GM12878 (cell line): ENCODE results near the gene CREB5. TPM values are rescaled to one million over a fixed set of nuclear protein-coding genes. Genes with fewer than 3 reads are reported as not detected.

Source experiments
- ATAC-seq: fragments of 200-7000 bp; cut with Tn5 transposase; 3 replicates; pipeline ENCODE4 v1.9.1; 2020; ENCODE audit warnings: mild to moderate bottlenecking, moderate library complexity
- BruUV-seq: library from RNA; stranded (reverse); fragments of 400-500 nt; replicated peaks from 2 replicates; lab custom pipeline; 2021; lab: Mats Ljungman, UMichigan
- CTCF ChIA-PET: fragments of 300-600 bp; sonication (Branson Sonifier 250); formaldehyde crosslinking; extraction: SDS; loops from one replicate; lab custom pipeline; 2021; ENCODE audit warnings: inconsistent platforms; lab: Yijun Ruan, JAX
- POLR2A ChIA-PET: fragments of 350-600 bp; formaldehyde crosslinking; extraction: SDS; loops from one replicate; lab custom pipeline; 2021; ENCODE audit warnings: inconsistent platforms; lab: Charles Lee
- RAD21 ChIA-PET: fragments of 300-600 bp; sonication (Branson Sonifier 250); formaldehyde crosslinking; loops from one replicate; lab custom pipeline; 2023; ENCODE audit warnings: antibody characterized with exemption; ENCODE audit not compliant: unreplicated experiment; lab: Charles Lee
- SMC1A ChIA-PET: fragments of 300-600 bp; sonication (Branson Sonifier 250); formaldehyde crosslinking; loops from one replicate; lab custom pipeline; 2023; ENCODE audit not compliant: unreplicated experiment, uncharacterized antibody; lab: Charles Lee
- DNase-seq: peaks from one replicate; pipeline ENCODE4 v3.0.0-alpha.2; 2011; ENCODE audit warnings: low read depth, low spot score
- FAIRE-seq: peaks from 3 replicates; lab custom pipeline; 2011; peaks lifted over from hg19 to GRCh38; lab: Jason Lieb, UNC
- H2AFZ ChIP-seq: 2 replicates; pipeline ENCODE4 v1.6.0; 2011; ENCODE audit warnings: low read depth, low read length, control low read depth; ENCODE audit not compliant: control insufficient read depth
- H3K27ac ChIP-seq: 2 replicates; pipeline ENCODE4 v1.5.1; 2011; ENCODE audit warnings: control low read depth; ENCODE audit not compliant: control insufficient read depth, insufficient read depth
- H3K27me3 ChIP-seq, 2 experiments: replicated peaks in 1 of 2; 2 replicates each; pipeline versions ENCODE4 v1.6.0 to v1.6.1; 2011; ENCODE audit warnings: low read length in 1 of 2; ENCODE audit not compliant: control insufficient read depth in 2 of 2, insufficient read depth in 2 of 2
- H3K36me3 ChIP-seq, 2 experiments: 2 replicates each; pipeline ENCODE4 v1.5.1; 2011; ENCODE audit warnings: low read length in 1 of 2; ENCODE audit not compliant: control insufficient read depth in 2 of 2, insufficient read depth in 2 of 2
- H3K4me1 ChIP-seq: 2 replicates; pipeline ENCODE4 v1.6.1; 2011; ENCODE audit warnings: mild to moderate bottlenecking, low read length, moderate library complexity, mixed read lengths; ENCODE audit not compliant: control insufficient read depth, insufficient read depth
- H3K4me2 ChIP-seq: 2 replicates; pipeline ENCODE4 v1.6.0; 2011; ENCODE audit warnings: control low read depth; ENCODE audit not compliant: control insufficient read depth, insufficient read depth
- H3K4me3 ChIP-seq: fragments of 200-600 bp; sonication (generic); 2 replicates; pipeline ENCODE4 v1.5.1; 2016
- H3K79me2 ChIP-seq: 2 replicates; pipeline ENCODE4 v1.6.0; 2011; ENCODE audit warnings: low read length; ENCODE audit not compliant: control insufficient read depth, insufficient read depth
- H3K9ac ChIP-seq: 2 replicates; pipeline ENCODE4 v1.8.0; 2011; ENCODE audit warnings: low read length, control low read depth, mixed read lengths; ENCODE audit not compliant: control insufficient read depth, insufficient read depth
- H3K9me3 ChIP-seq: replicated peaks from 3 replicates; pipeline ENCODE4 v1.5.1; 2011; ENCODE audit warnings: mild to moderate bottlenecking, low read length; ENCODE audit not compliant: control insufficient read depth, insufficient read depth
- H4K20me1 ChIP-seq: 2 replicates; pipeline ENCODE4 v1.6.0; 2011; ENCODE audit not compliant: control insufficient read depth, insufficient read depth
- KAT2A ChIP-seq: conservative IDR thresholded peaks from 2 replicates; pipeline ENCODE4 v1.6.1; 2011; ENCODE audit warnings: low read depth, low read length; ENCODE audit not compliant: control insufficient read depth
- NFIC ChIP-seq: IDR thresholded peaks from 2 replicates; pipeline ENCODE4 v1.6.1; 2012; ENCODE audit warnings: low read depth, mild to moderate bottlenecking, inconsistent platforms, low read length, moderate library complexity
- POLR2AphosphoS5 ChIP-seq: IDR thresholded peaks from 2 replicates; pipeline ENCODE4 v1.6.1; 2011; ENCODE audit warnings: mild to moderate bottlenecking, low read length, inconsistent platforms
- RFX5 ChIP-seq: IDR thresholded peaks from 2 replicates; pipeline ENCODE4 v1.6.1; 2011; ENCODE audit warnings: low read depth, low read length, improper control_type of control experiment
- ZNF592 ChIP-seq: fragments of 450-650 bp; IDR thresholded peaks from 2 replicates; pipeline ENCODE4 v1.6.1; 2017; ENCODE audit warnings: mild to moderate bottlenecking, moderate library complexity
- WGBS: methylation state at CpG from one replicate; pipeline ENCODE4 v1.1.6; 2016; ENCODE audit warnings: low lambda C conversion rate; ENCODE audit not compliant: insufficient replicate concordance, insufficient coverage; ENCODE audit errors: missing lambda C conversion rate; 5-methylcytosine and 5-hydroxymethylcytosine counted together
- in situ Hi-C: fragments of 300-500 bp; cut with MboI; formaldehyde crosslinking; loops from 9 replicates; pipeline ENCODE4 v1.14.3; 2018; ENCODE audit warnings: mixed read lengths
- intact Hi-C: fragments of 100-400 bp; cut with micrococcal nuclease; formaldehyde crosslinking; loops from one replicate; pipeline ENCODE4 v1.14.2; 2022; ENCODE audit not compliant: unreplicated experiment
- polyA plus RNA-seq, 11 experiments: library from polyadenylated mRNA; depleted of rRNA in 4 of 11; unstranded in 6 of 11; stranded (reverse) in 5 of 11; fragments of >200 nt; fragmentation: Nextera tagmentation in 4 of 11; fragmentation: Illumina TruSeq in 1 of 11; extraction: Ambion mirVana in 4 of 11; extraction: Trizol in 1 of 11; gene quantifications; 1 replicate in 1 of 11; 2 replicates in 10 of 11; pipeline versions ENCODE4 v1.2.1 to v1.2.3, GENCODE V29; 2011 to 2016; ENCODE audit warnings: inconsistent platforms in 2 of 11, missing spikeins in 2 of 11, low read depth in 1 of 11
- total RNA-seq, 4 experiments: library from RNA; depleted of rRNA in 3 of 4; stranded (reverse); fragments of >200 nt in 3 of 4; fragmentation: Illumina TruSeq in 1 of 4; extraction: Trizol in 1 of 4; gene quantifications; 2 replicates each; pipeline versions ENCODE4 v1.2.1 to v1.2.3, GENCODE V29; 2013 to 2021
- TF ChIP-seq, protein P1 (sequence below): IDR thresholded peaks from 2 replicates; pipeline ENCODE4 v1.6.1; 2011; ENCODE audit warnings: mild to moderate bottlenecking, low read depth, low read length, moderate library complexity; ENCODE audit not compliant: insufficient replicate concordance
- TF ChIP-seq, protein P2 (sequence below): IDR thresholded peaks from 2 replicates; pipeline ENCODE4 v1.6.1; 2011; ENCODE audit warnings: borderline replicate concordance, low read depth, mild to moderate bottlenecking, moderate library complexity, mixed read lengths, low read length; ENCODE audit not compliant: insufficient read depth; ENCODE audit errors: extremely low read length
- TF ChIP-seq, protein P3 (sequence below): fragments of 450-650 bp; formaldehyde crosslinking; IDR thresholded peaks from 2 replicates; pipeline ENCODE4 v1.4.0; 2020; ENCODE audit warnings: mild to moderate bottlenecking, moderate library complexity
- TF ChIP-seq, protein P4 (sequence below): fragments of 450-650 bp; IDR thresholded peaks from 2 replicates; pipeline ENCODE4 v1.6.1; 2017; ENCODE audit warnings: mild to moderate bottlenecking

The CREB5 gene
- total and polyA plus RNA-seq, 10 of the 15 experiments (the other 5 are each of a cell fraction or from before 2014, with no cell fraction given), result 12.9 to 74.1 (median 53.0) TPM

- no peak for DNase-seq
- H2AFZ ChIP-seq, result no peak overlapping the region
- no TSS peak for BruUV-seq
- SMC1A ChIA-PET, result interaction anchor here (0.7 to 2.1 kb wide), 13 partner anchors 8 to 66 kb away, joined by 3 to 7 read pairs (median 4); no protein-coding TSS in a partner anchor
- H3K27me3 ChIP-seq, result no peaks in the 10 kb centered on the region
- no peak overlapping the region for H3K4me3 ChIP-seq
- no peak for FAIRE-seq
- intact Hi-C loops, result no loop called here
- 74% methylated on average over 12 of the region's 12 CpGs for WGBS
- no peaks in the 10 kb centered on the region; the same call in 1 of the 3 replicates for H3K9me3 ChIP-seq
- in situ Hi-C loops, result loop anchor here (5.0 kb wide), 1 partner anchor 48 kb away; no protein-coding TSS in a partner anchor
- no peaks in the 10 kb centered on the region for H4K20me1 ChIP-seq
- no peaks in the 10 kb centered on the region for H3K79me2 ChIP-seq
- POLR2A ChIA-PET, result interaction anchor here (1.4 kb wide), 1 partner anchor 15 kb away, joined by 3 read pairs; no protein-coding TSS in a partner anchor
- ATAC-seq, result no peak
- H3K27ac ChIP-seq, result no peak overlapping the region
- H3K4me1 ChIP-seq, result peaks cover 9% of the 10 kb centered on the region
- CTCF ChIA-PET, result interaction anchor here (0.8 to 1.3 kb wide), 6 partner anchors 8 to 142 kb away, joined by 3 read pairs; no protein-coding TSS in a partner anchor
- H3K9ac ChIP-seq, result no peak overlapping the region
- H3K36me3 ChIP-seq, result no peaks in the 10 kb centered on the region
- no peak overlapping the region for H3K4me2 ChIP-seq
- RAD21 ChIA-PET, result interaction anchor here (1.1 to 2.0 kb wide), 3 partner anchors 52 to 125 kb away, joined by 3 to 5 read pairs (median 4); no protein-coding TSS in a partner anchor
- TF ChIP-seq RFX5, result no peak
- TF ChIP-seq POLR2AphosphoS5, result no peak
- TF ChIP-seq, protein P1, sequence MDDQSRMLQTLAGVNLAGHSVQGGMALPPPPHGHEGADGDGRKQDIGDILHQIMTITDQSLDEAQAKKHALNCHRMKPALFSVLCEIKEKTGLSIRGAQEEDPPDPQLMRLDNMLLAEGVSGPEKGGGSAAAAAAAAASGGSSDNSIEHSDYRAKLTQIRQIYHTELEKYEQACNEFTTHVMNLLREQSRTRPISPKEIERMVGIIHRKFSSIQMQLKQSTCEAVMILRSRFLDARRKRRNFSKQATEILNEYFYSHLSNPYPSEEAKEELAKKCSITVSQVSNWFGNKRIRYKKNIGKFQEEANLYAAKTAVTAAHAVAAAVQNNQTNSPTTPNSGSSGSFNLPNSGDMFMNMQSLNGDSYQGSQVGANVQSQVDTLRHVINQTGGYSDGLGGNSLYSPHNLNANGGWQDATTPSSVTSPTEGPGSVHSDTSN, result no peak
- TF ChIP-seq, protein P2, sequence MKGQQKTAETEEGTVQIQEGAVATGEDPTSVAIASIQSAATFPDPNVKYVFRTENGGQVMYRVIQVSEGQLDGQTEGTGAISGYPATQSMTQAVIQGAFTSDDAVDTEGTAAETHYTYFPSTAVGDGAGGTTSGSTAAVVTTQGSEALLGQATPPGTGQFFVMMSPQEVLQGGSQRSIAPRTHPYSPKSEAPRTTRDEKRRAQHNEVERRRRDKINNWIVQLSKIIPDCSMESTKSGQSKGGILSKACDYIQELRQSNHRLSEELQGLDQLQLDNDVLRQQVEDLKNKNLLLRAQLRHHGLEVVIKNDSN, result no peak
- TF ChIP-seq, protein P3, sequence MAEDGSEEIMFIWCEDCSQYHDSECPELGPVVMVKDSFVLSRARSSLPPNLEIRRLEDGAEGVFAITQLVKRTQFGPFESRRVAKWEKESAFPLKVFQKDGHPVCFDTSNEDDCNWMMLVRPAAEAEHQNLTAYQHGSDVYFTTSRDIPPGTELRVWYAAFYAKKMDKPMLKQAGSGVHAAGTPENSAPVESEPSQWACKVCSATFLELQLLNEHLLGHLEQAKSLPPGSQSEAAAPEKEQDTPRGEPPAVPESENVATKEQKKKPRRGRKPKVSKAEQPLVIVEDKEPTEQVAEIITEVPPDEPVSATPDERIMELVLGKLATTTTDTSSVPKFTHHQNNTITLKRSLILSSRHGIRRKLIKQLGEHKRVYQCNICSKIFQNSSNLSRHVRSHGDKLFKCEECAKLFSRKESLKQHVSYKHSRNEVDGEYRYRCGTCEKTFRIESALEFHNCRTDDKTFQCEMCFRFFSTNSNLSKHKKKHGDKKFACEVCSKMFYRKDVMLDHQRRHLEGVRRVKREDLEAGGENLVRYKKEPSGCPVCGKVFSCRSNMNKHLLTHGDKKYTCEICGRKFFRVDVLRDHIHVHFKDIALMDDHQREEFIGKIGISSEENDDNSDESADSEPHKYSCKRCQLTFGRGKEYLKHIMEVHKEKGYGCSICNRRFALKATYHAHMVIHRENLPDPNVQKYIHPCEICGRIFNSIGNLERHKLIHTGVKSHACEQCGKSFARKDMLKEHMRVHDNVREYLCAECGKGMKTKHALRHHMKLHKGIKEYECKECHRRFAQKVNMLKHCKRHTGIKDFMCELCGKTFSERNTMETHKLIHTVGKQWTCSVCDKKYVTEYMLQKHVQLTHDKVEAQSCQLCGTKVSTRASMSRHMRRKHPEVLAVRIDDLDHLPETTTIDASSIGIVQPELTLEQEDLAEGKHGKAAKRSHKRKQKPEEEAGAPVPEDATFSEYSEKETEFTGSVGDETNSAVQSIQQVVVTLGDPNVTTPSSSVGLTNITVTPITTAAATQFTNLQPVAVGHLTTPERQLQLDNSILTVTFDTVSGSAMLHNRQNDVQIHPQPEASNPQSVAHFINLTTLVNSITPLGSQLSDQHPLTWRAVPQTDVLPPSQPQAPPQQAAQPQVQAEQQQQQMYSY (CRISPR knock-in tag), result no peak
- TF ChIP-seq NFIC, result no peak
- TF ChIP-seq, protein P4, sequence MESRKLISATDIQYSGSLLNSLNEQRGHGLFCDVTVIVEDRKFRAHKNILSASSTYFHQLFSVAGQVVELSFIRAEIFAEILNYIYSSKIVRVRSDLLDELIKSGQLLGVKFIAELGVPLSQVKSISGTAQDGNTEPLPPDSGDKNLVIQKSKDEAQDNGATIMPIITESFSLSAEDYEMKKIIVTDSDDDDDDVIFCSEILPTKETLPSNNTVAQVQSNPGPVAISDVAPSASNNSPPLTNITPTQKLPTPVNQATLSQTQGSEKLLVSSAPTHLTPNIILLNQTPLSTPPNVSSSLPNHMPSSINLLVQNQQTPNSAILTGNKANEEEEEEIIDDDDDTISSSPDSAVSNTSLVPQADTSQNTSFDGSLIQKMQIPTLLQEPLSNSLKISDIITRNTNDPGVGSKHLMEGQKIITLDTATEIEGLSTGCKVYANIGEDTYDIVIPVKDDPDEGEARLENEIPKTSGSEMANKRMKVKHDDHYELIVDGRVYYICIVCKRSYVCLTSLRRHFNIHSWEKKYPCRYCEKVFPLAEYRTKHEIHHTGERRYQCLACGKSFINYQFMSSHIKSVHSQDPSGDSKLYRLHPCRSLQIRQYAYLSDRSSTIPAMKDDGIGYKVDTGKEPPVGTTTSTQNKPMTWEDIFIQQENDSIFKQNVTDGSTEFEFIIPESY, result no peak
- TF ChIP-seq ZNF592, result no peak
- TF ChIP-seq KAT2A, result no peak
Measured at GRCh38 chr7:28530175-28530802, 118.0 kb downstream of the CREB5 start.
